GM12891 (cell line): ENCODE measurements around the gene MYO18A.

Experiments
- DNase-seq: peaks from one replicate; pipeline ENCODE4 v3.0.0; 2011; ENCODE audit warnings: low spot score; ENCODE audit not compliant: insufficient read length
- FAIRE-seq: peaks from 2 replicates; lab custom pipeline; 2011; peaks lifted over from hg19 to GRCh38; lab: Jason Lieb, UNC
- PAX5 ChIP-seq: IDR thresholded peaks from 2 replicates; pipeline ENCODE4 v1.6.1; 2011; ENCODE audit warnings: low read length, moderate library complexity, mild to moderate bottlenecking; ENCODE audit not compliant: insufficient read depth, severe bottlenecking
- POLR2A ChIP-seq: IDR thresholded peaks from 2 replicates; pipeline ENCODE4 v1.6.1; 2011; ENCODE audit warnings: low read depth, low read length, control low read depth
- POLR2AphosphoS5 ChIP-seq: IDR thresholded peaks from 2 replicates; pipeline ENCODE4 v1.6.1; 2011; ENCODE audit warnings: low read depth, low read length, control low read depth
- POU2F2 ChIP-seq: IDR thresholded peaks from 2 replicates; pipeline ENCODE4 v1.6.1; 2011; ENCODE audit warnings: low read depth, mild to moderate bottlenecking, control low read depth, low read length, moderate library complexity
- SPI1 ChIP-seq: IDR thresholded peaks from 2 replicates; pipeline ENCODE4 v1.6.1; 2011; ENCODE audit warnings: low read depth, low read length, control low read depth
- TAF1 ChIP-seq: IDR thresholded peaks from 2 replicates; pipeline ENCODE4 v1.6.1; 2011; ENCODE audit warnings: low read depth, low read length, control low read depth

The MYO18A gene

DNA sequence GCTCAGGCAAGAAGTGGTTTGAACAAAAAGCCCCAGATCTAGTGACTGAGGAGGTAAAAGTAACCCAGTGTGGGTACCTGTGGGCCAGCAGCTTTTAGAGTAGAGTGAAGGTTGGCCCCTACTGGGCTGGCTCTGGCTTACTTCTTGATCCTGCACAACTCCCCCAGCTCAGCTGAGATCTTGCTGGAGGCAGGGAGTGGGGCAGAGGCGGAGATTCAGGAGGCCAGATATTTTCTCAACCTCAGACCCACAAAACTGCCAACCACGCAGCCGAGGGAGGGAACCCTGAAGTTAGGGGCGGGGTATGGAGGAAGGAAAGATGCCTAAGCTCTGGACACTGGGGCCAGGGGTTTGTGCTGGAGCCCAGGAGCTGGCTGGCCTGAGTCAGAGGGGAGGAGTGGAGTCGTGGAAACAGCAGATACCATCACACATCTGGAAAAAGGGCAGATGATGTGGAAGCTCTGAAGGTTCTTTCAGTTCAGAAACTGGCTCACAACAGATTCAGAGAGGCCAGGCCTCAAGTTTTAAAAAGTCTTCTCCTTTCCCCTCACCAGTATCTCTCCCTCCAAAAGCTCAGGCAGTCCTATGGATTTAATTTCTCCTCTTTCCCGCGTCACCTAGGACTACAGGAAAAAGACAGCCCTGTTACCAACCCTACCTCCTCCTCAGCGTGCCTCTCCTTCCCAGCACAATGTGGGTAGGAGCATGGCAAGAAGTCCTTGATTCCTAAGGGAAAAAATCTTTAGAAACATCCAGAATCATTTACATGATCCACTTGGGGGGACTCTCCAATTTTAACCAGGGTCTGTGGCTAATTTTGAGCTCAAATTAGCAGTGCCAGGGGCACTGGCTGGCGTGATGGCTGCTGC lies 48.1 kb downstream of the MYO18A start:
- TF ChIP-seq TAF1 (no peak), PAX5 (no peak), SPI1 (no peak), POLR2AphosphoS5 (no peak), POLR2A (no peak), POU2F2 (no peak)
- FAIRE-seq: no peak
- no peak for DNase-seq

DNA sequence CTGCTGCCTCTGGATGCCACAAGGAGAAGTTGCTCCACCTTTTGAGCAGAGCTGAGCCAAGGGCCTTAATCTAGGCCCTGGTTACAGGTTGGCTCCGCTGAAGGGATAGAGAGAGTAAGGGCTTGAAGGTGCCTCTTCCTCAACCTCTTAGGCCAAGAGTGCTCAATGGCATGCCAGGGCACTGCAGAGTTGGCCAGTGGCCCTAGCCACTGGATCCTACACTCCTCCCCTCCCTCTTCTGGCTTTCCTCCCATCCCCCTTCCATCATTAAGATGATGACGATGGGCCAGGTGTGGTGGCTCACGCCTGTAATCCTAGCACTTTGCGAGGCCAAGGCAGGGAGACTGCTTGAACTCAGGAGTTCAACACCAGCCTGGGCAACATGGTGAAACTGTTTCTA lies 50.5 kb downstream of the MYO18A start:
- DNase-seq (no peak), FAIRE-seq (no peak)
- TF ChIP-seq PAX5 (no peak), POLR2AphosphoS5 (no peak), SPI1 (no peak), POU2F2 (no peak), POLR2A (no peak), TAF1 (no peak)

DNA sequence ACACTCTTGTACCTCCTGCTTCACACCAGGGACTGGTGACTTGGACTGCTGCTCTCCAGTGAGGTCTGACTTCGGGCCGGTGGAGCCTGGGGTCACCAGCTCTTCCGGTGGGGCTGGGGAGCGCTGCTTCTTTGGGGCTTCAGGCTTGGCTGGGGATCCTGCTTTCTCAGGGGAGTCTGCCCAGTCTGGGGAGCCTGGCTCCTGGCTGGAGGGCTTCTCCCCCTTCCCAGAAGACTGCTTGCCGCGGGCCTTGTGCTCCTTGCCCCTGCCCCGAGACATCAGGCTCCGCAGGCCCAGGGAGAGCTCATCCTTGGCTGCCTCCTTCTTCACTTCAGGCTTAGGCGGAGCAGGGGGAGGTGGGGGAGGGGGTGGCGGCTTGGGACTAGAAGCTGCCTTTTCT lies 52.4 kb downstream of the MYO18A start:
- no peak for TF ChIP-seq POLR2AphosphoS5
- no peak for FAIRE-seq
- DNase-seq: no peak

DNA sequence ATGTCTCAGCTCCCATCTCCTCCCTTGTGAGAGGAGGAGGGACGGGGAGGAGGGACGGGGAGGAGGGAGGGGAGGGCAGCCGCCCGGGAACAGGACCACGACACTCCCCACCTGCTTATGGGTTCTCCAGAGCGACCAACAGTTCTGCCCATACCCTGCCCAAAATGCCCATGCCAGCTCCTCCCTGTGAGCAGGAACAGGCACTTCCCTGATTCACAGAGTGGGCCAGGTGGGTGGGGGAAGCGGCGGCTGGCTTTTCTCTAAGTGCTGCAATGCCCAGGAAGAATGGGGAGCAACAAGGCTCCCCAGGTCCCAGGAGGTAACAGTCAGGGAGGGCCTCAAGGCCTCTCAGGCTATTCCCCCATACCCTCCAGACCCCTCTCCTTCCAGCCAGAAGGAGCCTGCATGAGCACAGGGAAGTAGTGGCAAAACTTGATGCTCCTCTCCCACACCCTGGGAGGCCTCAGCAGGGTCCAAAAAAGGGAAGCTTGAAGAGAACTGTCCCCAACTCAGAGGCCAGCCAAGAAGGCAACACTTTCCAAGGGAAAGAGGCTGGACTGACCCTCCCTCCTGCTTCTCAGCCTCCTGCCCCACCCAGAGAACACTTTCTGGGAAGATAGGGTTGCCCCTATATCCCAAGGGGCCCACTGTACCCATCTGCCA lies 53.8 kb downstream of the MYO18A start:
- TF ChIP-seq POLR2A: no peak
- no peak for DNase-seq
- FAIRE-seq: no peak

DNA sequence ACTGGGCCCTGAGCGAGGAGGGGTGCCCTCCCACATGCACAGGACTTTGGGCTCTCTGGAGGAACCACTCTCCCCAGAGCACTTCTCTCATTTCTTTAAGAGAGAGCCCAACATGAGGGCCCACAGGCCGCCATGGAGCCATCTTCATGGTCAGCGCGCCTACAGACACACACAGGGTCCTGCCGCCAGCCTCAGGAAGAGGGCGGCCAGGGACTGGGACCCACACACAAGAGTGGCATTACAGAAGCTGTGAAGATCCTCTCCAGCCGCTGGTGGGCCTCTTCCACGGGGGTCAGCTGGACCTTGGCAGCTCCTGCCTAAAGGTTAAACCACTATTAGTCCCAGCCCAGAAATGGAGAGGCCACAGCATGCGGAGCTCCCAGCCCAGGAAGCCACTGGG lies 54.5 kb downstream of the MYO18A start:
- FAIRE-seq: no peak
- TF ChIP-seq TAF1 (no peak), SPI1 (no peak), PAX5 (no peak), POLR2A (no peak), POU2F2 (no peak), POLR2AphosphoS5 (no peak)
- no peak for DNase-seq

DNA sequence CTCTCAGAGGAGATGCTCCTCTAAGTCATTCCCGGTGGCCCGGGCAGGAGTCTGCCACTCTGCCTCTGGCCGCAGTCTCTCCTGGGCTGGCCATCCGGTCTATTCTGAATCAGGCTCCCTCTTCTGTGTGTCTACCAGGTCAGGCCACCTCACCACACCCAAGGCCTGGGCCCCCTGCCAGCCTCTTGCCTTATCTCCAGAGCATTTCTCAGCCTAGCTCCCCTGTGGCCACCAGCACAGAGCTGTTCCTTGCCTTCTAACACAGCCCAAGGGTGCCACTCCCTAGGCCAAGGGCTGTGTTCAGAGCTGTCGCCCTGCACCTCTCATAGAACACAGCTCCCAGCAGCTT lies 55.3 kb downstream of the MYO18A start:
- no peak for DNase-seq
- TF ChIP-seq POU2F2 (no peak), TAF1 (no peak), POLR2AphosphoS5 (no peak), POLR2A (no peak), PAX5 (no peak), SPI1 (no peak)

DNA sequence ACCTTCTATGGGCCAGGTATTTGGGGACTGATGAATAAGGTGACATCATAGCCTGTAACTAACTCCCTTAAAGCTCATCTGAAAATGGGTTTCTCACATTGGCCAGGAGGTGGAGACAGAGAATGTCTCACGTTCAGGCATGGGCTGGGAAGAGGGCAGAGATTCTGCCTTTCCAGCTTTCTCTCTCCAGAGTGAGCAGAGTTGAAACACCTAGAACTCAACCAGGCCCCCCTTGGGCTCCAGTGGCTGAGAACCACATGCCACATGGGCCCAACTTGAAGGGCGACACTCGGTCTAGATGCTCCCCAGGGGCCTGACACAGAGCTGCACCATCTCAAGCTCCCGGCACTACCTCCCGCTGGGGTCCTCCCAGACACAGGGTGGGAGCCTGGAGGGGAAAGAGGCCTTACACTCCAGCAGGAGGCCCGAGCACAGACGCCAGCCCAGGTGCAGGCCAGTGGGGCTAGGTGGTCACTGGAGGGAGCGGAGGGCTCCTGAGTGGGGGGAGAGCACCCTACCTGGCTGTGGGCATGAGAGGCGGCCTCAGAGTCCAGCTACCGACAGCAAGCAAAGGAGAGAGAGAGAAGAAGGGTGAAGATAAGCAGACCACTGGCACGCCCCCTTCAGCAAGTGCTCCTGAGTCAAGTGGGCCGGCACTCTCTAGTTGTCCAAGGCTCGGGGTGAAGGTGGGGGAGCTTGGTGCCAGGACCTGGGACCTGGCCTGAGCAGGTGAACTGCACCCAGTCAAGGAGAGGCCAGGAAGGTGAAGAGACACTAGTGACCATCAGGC lies 55.9 kb downstream of the MYO18A start:
- DNase-seq (peak; percentile 61), FAIRE-seq (peak; percentile 89)
- TF ChIP-seq POU2F2 (no peak), PAX5 (no peak), SPI1 (no peak), POLR2A (no peak), POLR2AphosphoS5 (no peak)

More for the DNA sequence above, 55.3 kb downstream of the MYO18A start:
- no peak for FAIRE-seq

DNA sequence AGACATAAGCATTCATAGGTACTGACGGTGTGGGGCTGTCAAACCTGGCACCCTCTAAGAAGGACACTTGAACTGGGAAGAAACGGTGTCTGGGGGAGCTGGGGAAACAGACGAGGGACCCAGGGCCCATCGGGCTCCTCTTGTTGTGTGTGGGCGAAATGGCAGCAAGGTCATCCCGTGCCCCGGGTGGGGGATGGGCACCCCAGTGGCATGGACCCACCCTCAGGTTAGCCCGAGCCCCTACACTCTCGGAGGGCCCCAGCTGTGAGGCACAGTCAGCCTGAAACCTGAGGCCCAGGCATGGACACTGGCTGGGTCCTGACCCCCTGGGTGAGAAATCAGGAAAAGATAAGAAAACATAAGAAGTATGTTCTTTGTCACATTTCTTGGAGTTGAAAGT lies 57.1 kb downstream of the MYO18A start:
- FAIRE-seq (no peak), DNase-seq (no peak)
- TF ChIP-seq POLR2AphosphoS5 (no peak), TAF1 (no peak), SPI1 (no peak), POLR2A (no peak), POU2F2 (no peak), PAX5 (no peak)

DNA sequence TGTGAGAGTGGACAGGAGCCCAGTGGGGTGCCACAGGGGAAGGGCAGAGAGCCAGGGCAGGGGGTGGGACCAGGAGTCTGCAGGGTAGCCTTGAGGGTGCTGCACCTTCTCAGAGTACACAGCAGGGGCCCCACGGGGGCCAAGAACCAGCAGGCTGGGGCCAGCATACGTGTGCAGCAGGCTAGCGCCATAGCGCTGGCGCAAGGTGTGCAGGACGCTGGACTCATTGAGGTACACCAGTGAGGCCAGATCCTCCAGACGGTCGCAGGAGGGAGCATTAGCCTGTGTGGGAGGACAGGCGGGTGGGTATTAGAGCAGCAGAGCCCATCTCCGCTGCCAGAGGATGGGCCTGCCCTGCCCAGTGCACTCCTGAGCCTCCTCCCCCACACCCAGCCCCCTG lies 58.8 kb downstream of the MYO18A start:
- FAIRE-seq (no peak), DNase-seq (no peak)
- no peak for TF ChIP-seq PAX5
- TF ChIP-seq POLR2AphosphoS5: no peak
- no peak for TF ChIP-seq POU2F2
- TF ChIP-seq POLR2A: no peak
- no peak for TF ChIP-seq SPI1
- no peak for TF ChIP-seq TAF1
